Neuronal stem cell (in vitro differentiated cells): ENCODE measurements around the gene HOXC5.

Source experiments
- DNase-seq: peaks from one replicate; pipeline ENCODE4 v3.0.0-alpha.2; 2013; ENCODE audit warnings: low spot score
- H2AFZ ChIP-seq: one replicate; pipeline ENCODE4 v1.6.1; 2013; ENCODE audit warnings: mild to moderate bottlenecking, low read length, inconsistent platforms
- H2AK5ac ChIP-seq: 2 replicates; pipeline ENCODE4 v1.6.1; 2013; ENCODE audit warnings: low read depth, mild to moderate bottlenecking, inconsistent platforms, low read length, moderate library complexity, mixed read lengths
- H2BK120ac ChIP-seq: 2 replicates; pipeline ENCODE4 v1.6.1; 2013; ENCODE audit warnings: low read depth, mild to moderate bottlenecking, inconsistent platforms, low read length, moderate library complexity, mixed read lengths
- H2BK12ac ChIP-seq: one replicate; pipeline ENCODE4 v1.6.1; 2013; ENCODE audit warnings: low read length, inconsistent platforms
- H2BK15ac ChIP-seq: 2 replicates; pipeline ENCODE4 v1.6.1; 2013; ENCODE audit warnings: mild to moderate bottlenecking, low read length, inconsistent platforms, mixed read lengths
- H2BK5ac ChIP-seq: one replicate; pipeline ENCODE4 v1.6.1; 2013; ENCODE audit warnings: inconsistent platforms, mild to moderate bottlenecking, low read length, moderate library complexity
- H3K14ac ChIP-seq: one replicate; pipeline ENCODE4 v1.6.1; 2013; ENCODE audit warnings: low read length, inconsistent platforms
- H3K18ac ChIP-seq: 2 replicates; pipeline ENCODE4 v1.6.1; 2013; ENCODE audit warnings: low read length, inconsistent platforms
- H3K23ac ChIP-seq: 2 replicates; pipeline ENCODE4 v1.6.1; 2013; ENCODE audit warnings: low read depth, mild to moderate bottlenecking, mixed read lengths, low read length, inconsistent platforms; ENCODE audit not compliant: poor library complexity
- H3K27ac ChIP-seq: replicated peaks from 3 replicates; pipeline ENCODE4 v1.5.1; 2013; ENCODE audit warnings: low read length, inconsistent platforms
- H3K27me3 ChIP-seq, 3 experiments: 2 replicates each; pipeline ENCODE4 v1.6.1; 2013; ENCODE audit warnings: low read length in 3 of 3, mild to moderate bottlenecking in 2 of 3, inconsistent platforms in 1 of 3, low read depth in 1 of 3, mixed read lengths in 1 of 3, moderate library complexity in 1 of 3; ENCODE audit not compliant: control insufficient read depth in 3 of 3, insufficient read depth in 3 of 3
- H3K36me3 ChIP-seq, 2 donors: replicated peaks in 1 of 2; 2 replicates each; pipeline ENCODE4 v1.6.1; 2013; ENCODE audit warnings: low read length in 2 of 2; ENCODE audit not compliant: control insufficient read depth in 2 of 2, insufficient read depth in 2 of 2
- H3K4ac ChIP-seq: 2 replicates; pipeline ENCODE4 v1.6.1; 2013; ENCODE audit warnings: inconsistent platforms, mild to moderate bottlenecking, low read length, moderate library complexity
- H3K4me1 ChIP-seq, 2 donors: 1 replicate in 1 of 2; 2 replicates in 1 of 2; pipeline ENCODE4 v1.6.1; 2013; ENCODE audit warnings: low read length in 2 of 2, low read depth in 1 of 2; ENCODE audit not compliant: control insufficient read depth in 2 of 2, insufficient read depth in 1 of 2
- H3K4me2 ChIP-seq: one replicate; pipeline ENCODE4 v1.6.1; 2013; ENCODE audit warnings: mild to moderate bottlenecking, low read length, inconsistent platforms; ENCODE audit not compliant: insufficient read depth, poor library complexity, severe bottlenecking
- H3K4me3 ChIP-seq, 2 donors: 2 replicates each; pipeline ENCODE4 v1.5.1; 2013; ENCODE audit warnings: low read length in 2 of 2, mild to moderate bottlenecking in 2 of 2, inconsistent platforms in 1 of 2, moderate library complexity in 1 of 2
- H3K79me1 ChIP-seq: one replicate; pipeline ENCODE4 v1.6.1; 2013; ENCODE audit warnings: low read depth, mild to moderate bottlenecking, inconsistent platforms, low read length, moderate library complexity
- H3K9ac ChIP-seq: one replicate; pipeline ENCODE4 v1.6.1; 2013; ENCODE audit warnings: mild to moderate bottlenecking, low read depth, low read length, inconsistent platforms; ENCODE audit not compliant: poor library complexity
- H3K9me3 ChIP-seq, 2 donors: replicated peaks in 1 of 2; 2 replicates each; pipeline versions ENCODE3 to v1.6.1; 2013; ENCODE audit warnings: low read length in 2 of 2, mild to moderate bottlenecking in 2 of 2, inconsistent platforms in 1 of 2, low read depth in 1 of 2, mixed read lengths in 1 of 2, moderate library complexity in 1 of 2; ENCODE audit not compliant: control insufficient read depth in 2 of 2, insufficient read depth in 1 of 2
- H4K8ac ChIP-seq: one replicate; pipeline ENCODE4 v1.6.1; 2013; ENCODE audit warnings: low read depth, mild to moderate bottlenecking, inconsistent platforms, low read length, moderate library complexity
- H4K91ac ChIP-seq: one replicate; pipeline ENCODE4 v1.6.1; 2013; ENCODE audit warnings: low read length, low read depth, mild to moderate bottlenecking, inconsistent platforms; ENCODE audit not compliant: poor library complexity
- WGBS, 2 donors: extraction: QIAGEN DNeasy Blood & Tissue Kit; methylation state at CpG; one replicate each; pipeline ENCODE4 v1.1.7; 2013; ENCODE audit warnings: missing lambda C conversion rate in 2 of 2, mixed read lengths in 1 of 2; ENCODE audit not compliant: insufficient read length in 2 of 2, insufficient replicate concordance in 1 of 2; ENCODE audit errors: extremely low coverage in 2 of 2; 5-methylcytosine and 5-hydroxymethylcytosine counted together

Gene HOXC5

DNA sequence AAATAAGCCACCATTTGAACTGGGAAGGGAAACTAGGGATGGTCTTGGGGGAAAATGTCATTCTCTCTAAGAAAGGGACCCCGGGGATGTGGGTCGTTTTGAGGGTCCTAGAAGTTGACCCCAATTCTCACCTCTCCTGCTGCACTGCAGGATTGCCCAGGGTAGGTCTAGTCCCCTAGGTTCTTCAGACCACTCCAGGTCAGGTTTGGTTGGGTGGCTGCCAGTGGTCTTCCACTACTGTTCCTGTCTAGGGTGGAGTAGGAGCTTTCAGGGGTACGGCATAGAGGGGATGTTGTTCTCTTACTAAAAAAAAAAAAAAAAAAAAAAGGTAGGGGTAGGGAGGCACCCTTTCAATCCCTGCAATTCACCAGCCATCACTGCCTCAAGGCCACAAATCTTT, 16.8 kb upstream of the HOXC5 start:
- Histone ChIP-seq H3K4me1 (peaks cover 0 to 6% of the 10 kb centered on the region in 2 donors), H3K79me1 (no peaks in the 10 kb centered on the region), H2BK12ac (no peak overlapping the region), H2BK120ac (no peak overlapping the region), H3K4me2 (no peak overlapping the region), H2AK5ac (no peak overlapping the region), H3K23ac (no peak overlapping the region), H2BK15ac (no peak overlapping the region), H3K9ac (no peak overlapping the region), H3K4me3 (no peak overlapping the region), H4K8ac (no peak overlapping the region), H3K14ac (no peak overlapping the region), H3K4ac (no peak overlapping the region), H4K91ac (no peak overlapping the region), H3K18ac (no peak overlapping the region), H2BK5ac (no peak overlapping the region), H2AFZ (no peak overlapping the region), H3K36me3 (no peaks in the 10 kb centered on the region), H3K27me3 (peaks cover 57 to 98% (median 95%) of the 10 kb centered on the region in 3 experiments), H3K27ac (no peak overlapping the region), H3K9me3 (peaks cover 0 to 5% of the 10 kb centered on the region in 2 donors)
- no CpG with 5 or more reads among the region's 3 CpGs for WGBS, 2 donors
- DNase-seq: no peak

DNA sequence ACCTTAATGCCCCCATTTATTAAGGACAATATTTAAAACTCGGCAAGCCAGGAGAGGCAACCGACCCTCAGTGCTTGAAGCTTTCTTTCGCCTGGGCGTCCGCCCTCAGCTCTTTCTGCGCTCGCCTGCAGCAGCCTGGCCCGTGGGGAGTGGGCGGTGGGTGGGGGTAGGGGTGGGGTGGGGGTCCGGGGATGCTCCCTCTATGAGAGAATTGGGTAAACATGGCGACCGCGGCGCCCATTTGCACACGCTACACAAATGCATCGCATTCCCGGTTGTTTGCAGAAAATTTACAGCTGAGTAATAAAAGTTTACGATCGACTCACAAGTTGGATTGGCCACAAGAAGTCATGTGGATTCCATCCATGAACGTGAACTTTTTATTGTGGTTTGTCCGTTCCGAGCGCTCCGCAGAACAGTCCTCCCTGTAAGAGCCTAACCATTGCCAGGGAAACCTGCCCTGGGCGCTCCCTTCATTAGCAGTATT, 16.3 kb upstream of the HOXC5 start:
- H3K27me3 ChIP-seq: peaks cover 58 to 98% (median 95%) of the 10 kb centered on the region in 3 experiments
- no peak overlapping the region for H2BK5ac ChIP-seq
- H3K4me1 ChIP-seq: peaks cover 0 to 6% of the 10 kb centered on the region in 2 donors
- H2AK5ac ChIP-seq: no peak overlapping the region
- H4K91ac ChIP-seq: no peak overlapping the region
- H3K4me2 ChIP-seq: no peak overlapping the region
- H3K4ac ChIP-seq: no peak overlapping the region
- no peaks in the 10 kb centered on the region for H3K79me1 ChIP-seq
- no peak overlapping the region for H3K27ac ChIP-seq
- no peak overlapping the region for H3K4me3 ChIP-seq
- H2AFZ ChIP-seq: no peak overlapping the region
- no peaks in the 10 kb centered on the region for H3K36me3 ChIP-seq
- no peak overlapping the region for H3K23ac ChIP-seq
- no peak overlapping the region for H3K18ac ChIP-seq
- no peak overlapping the region for H2BK120ac ChIP-seq
- H3K9me3 ChIP-seq: peaks cover 0 to 5% of the 10 kb centered on the region in 2 donors
- H2BK12ac ChIP-seq: no peak overlapping the region
- no peak overlapping the region for H3K9ac ChIP-seq
- WGBS, 2 donors: no CpG with 5 or more reads among the region's 25 CpGs
- no peak overlapping the region for H3K14ac ChIP-seq
- no peak overlapping the region for H4K8ac ChIP-seq
- no peak for DNase-seq
- no peak overlapping the region for H2BK15ac ChIP-seq

DNA sequence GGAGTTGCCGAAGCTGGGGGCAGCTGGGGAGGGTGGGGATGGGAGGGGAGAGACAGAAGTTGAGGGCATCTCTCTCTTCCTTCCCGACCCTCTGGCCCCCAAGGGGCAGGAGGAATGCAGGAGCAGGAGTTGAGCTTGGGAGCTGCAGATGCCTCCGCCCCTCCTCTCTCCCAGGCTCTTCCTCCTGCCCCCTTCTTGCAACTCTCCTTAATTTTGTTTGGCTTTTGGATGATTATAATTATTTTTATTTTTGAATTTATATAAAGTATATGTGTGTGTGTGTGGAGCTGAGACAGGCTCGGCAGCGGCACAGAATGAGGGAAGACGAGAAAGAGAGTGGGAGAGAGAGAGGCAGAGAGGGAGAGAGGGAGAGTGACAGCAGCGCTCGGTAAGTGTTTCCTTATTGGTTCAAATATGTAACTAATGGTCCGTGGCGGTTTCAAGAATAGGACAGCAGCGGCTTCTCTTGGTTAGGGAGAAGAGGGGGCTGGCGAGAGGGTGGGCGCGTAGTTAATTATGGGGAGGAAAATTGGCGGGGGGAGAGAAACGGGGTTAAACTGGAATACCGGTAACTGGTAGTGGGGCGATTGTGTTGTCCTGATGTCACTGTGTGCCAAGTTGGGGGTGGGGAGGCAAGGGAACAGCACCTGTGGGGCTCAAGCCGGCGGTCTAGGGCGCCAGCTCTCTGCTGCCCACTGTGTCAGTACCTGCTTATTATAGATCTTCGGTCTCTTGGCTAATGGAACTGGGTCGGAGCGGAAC, 15.6 kb upstream of the HOXC5 start:
- no peak overlapping the region for H3K4me2 ChIP-seq
- H3K9me3 ChIP-seq: peaks cover 0 to 5% of the 10 kb centered on the region in 2 donors
- no CpG with 5 or more reads among the region's 24 CpGs for WGBS, 2 donors
- no peak for DNase-seq
- peaks cover 61 to 98% (median 98%) of the 10 kb centered on the region in 3 experiments for H3K27me3 ChIP-seq
- H2BK120ac ChIP-seq: no peak overlapping the region
- no peak overlapping the region for H3K4ac ChIP-seq
- no peak overlapping the region for H4K91ac ChIP-seq
- peaks cover 0 to 6% of the 10 kb centered on the region in 2 donors for H3K4me1 ChIP-seq
- no peak overlapping the region for H4K8ac ChIP-seq
- H2AK5ac ChIP-seq: no peak overlapping the region
- H3K4me3 ChIP-seq: peak overlapping the region in 1 of 2 donors; percentile 48
- H2BK12ac ChIP-seq: no peak overlapping the region
- H3K79me1 ChIP-seq: no peaks in the 10 kb centered on the region
- no peak overlapping the region for H3K14ac ChIP-seq
- H2BK15ac ChIP-seq: no peak overlapping the region
- no peak overlapping the region for H3K27ac ChIP-seq
- H3K36me3 ChIP-seq: no peaks in the 10 kb centered on the region
- H3K18ac ChIP-seq: peak overlapping the region; percentile 45
- H3K9ac ChIP-seq: no peak overlapping the region
- peak overlapping the region; percentile 96 for H2AFZ ChIP-seq
- H2BK5ac ChIP-seq: no peak overlapping the region
- no peak overlapping the region for H3K23ac ChIP-seq

DNA sequence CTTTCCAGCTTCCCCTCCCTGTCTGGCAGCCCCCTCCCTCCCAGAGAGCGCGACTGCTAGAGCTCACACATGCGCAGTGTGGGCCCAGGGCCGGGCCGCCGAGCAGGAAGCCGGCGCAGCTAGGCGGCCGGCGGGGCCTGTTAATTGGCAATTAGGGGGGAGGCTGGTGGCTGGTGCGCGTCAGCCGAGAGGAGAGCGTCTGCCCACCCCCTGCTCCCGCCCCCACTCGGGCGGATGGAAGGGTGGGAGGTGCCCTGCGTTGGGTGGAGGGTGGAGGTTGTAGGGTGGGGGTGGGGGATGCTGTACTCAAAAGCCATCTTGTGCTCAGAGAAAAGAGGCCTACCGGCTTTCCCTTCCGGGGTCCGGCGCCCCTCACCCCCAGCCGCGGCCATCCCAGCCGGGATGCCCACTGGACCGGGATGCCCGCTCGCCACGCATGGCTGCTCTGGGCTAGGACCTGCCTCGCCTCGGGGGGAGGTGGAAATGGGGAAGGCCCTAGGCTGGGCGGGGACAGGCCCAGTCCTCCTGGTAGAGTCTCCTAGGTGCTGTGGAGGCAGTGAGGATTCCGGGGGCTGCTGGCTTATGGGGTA, 14.9 kb upstream of the HOXC5 start:
- Histone ChIP-seq H3K14ac (no peak overlapping the region), H3K9me3 (peaks cover 0 to 5% of the 10 kb centered on the region in 2 donors), H3K36me3 (no peaks in the 10 kb centered on the region), H3K4me1 (peaks cover 0 to 6% of the 10 kb centered on the region in 2 donors), H3K27ac (no peak overlapping the region), H2AK5ac (peak overlapping the region; percentile 34), H3K9ac (no peak overlapping the region), H3K23ac (peak overlapping the region; percentile 62), H2BK5ac (no peak overlapping the region), H2AFZ (peak overlapping the region; percentile 96), H3K27me3 (peaks cover 63 to 98% (median 98%) of the 10 kb centered on the region in 3 experiments), H3K4ac (no peak overlapping the region), H3K79me1 (no peaks in the 10 kb centered on the region), H2BK12ac (no peak overlapping the region), H2BK120ac (no peak overlapping the region), H2BK15ac (no peak overlapping the region), H4K91ac (no peak overlapping the region), H4K8ac (no peak overlapping the region), H3K18ac (no peak overlapping the region), H3K4me2 (peak overlapping the region; percentile 32), H3K4me3 (peak overlapping the region; percentile 48 to 66)
- no CpG with 5 or more reads among the region's 34 CpGs for WGBS, 2 donors
- no peak for DNase-seq
